Activated CD8-positive, alpha-beta memory T cell treated with anti-CD3 and anti-CD28 coated beads, Interleukin-2, amount 10 ng/mL, durations not matched to agents 7 days and 5 days (primary cell): ENCODE measurements around the gene TRAPPC11. TPM values are rescaled to one million over a fixed set of nuclear protein-coding genes. Genes with fewer than 3 reads are reported as not detected.
"Not testable (repeated sequence)": the region's sequence is repeated elsewhere in the genome, so short reads cannot be mapped to it uniquely, and the experiment has no call there.

ENCODE experiments used
- ATAC-seq: fragments of 150-1000 bp; cut with Tn5 transposase; one replicate; pipeline ENCODE4 v1.10.0; 2021; ENCODE audit warnings: moderate library complexity
- CTCF ChIA-PET: fragments of 350-600 bp; sonication (Branson Sonifier 250); formaldehyde crosslinking; loops from one replicate; lab custom pipeline; 2021; ENCODE audit warnings: antibody characterized with exemption; lab: Charles Lee
- DNase-seq: peaks from one replicate; pipeline ENCODE4 v3.0.0-alpha.2; 2020
- H3K27ac Mint-ChIP-seq: one replicate; pipeline ENCODE4 v1.8.0; 2021; ENCODE audit warnings: mild to moderate bottlenecking, mixed read lengths
- H3K27me3 Mint-ChIP-seq: one replicate; pipeline ENCODE4 v1.8.0; 2021; ENCODE audit warnings: mixed read lengths
- H3K36me3 Mint-ChIP-seq: one replicate; pipeline ENCODE4 v1.8.0; 2021; ENCODE audit warnings: mild to moderate bottlenecking, mixed read lengths
- H3K4me1 Mint-ChIP-seq: one replicate; pipeline ENCODE4 v1.8.0; 2021; ENCODE audit warnings: mixed read lengths
- H3K4me3 Mint-ChIP-seq: one replicate; pipeline ENCODE4 v1.8.0; 2021; ENCODE audit warnings: mild to moderate bottlenecking, moderate library complexity, mixed read lengths
- H3K9me3 Mint-ChIP-seq: one replicate; pipeline ENCODE4 v1.8.0; 2022; ENCODE audit warnings: low read depth, mixed read lengths
- total RNA-seq, 2 experiments: library from RNA; stranded (reverse); gene quantifications; one replicate each; pipeline ENCODE4 v1.2.3, GENCODE V29; 2021

Gene TRAPPC11
- 10 to 100 TPM; 30.3 to 34.6 TPM for total RNA-seq

- Mint-ChIP-seq H3K27ac (peak within 1 kb of the TSS; percentile 96), H3K4me1 (peaks cover 36% of the 10 kb centered on the region), H3K27me3 (no peaks in the 10 kb centered on the region), H3K4me3 (peak within 1 kb of the TSS; percentile 84), H3K9me3 (no peaks in the 10 kb centered on the region), H3K36me3 (peaks cover 14% of the 10 kb centered on the region)
- ATAC-seq (peak; percentile 99), DNase-seq (peak; percentile 98)
- CTCF ChIA-PET, result no interaction called here
Observed at GRCh38 chr4:183659029-183659871, at the start of gene TRAPPC11, which contains the start of gene RWDD4. TRAPPC11 (plus strand) TSS chr4:183659293; CDS start chr4:183663868, 4,575 bp downstream. RWDD4 (minus strand) TSS chr4:183659185; CDS start chr4:183658952, 233 bp downstream.

- ATAC-seq (no peak), DNase-seq (no peak)
- Mint-ChIP-seq H3K36me3 (no peaks in the 10 kb centered on the region), H3K27me3 (peaks cover 9% of the 10 kb centered on the region), H3K4me1 (no peaks in the 10 kb centered on the region), H3K9me3 (no peaks in the 10 kb centered on the region), H3K27ac (no peak overlapping the region), H3K4me3 (no peak overlapping the region)
- CTCF ChIA-PET, result interaction anchor here (0.6 to 1.1 kb wide), 2 partner anchors 9 to 126 kb away, joined by 3 read pairs; no protein-coding TSS in a partner anchor
Observed at GRCh38 chr4:183610033-183610432, 49.1 kb upstream of the TRAPPC11 start.

- H3K4me3 Mint-ChIP-seq, result no peak overlapping the region
- no peak overlapping the region for H3K27ac Mint-ChIP-seq
- no peaks in the 10 kb centered on the region for H3K9me3 Mint-ChIP-seq
- H3K27me3 Mint-ChIP-seq, result peaks cover 13% of the 10 kb centered on the region
- no peaks in the 10 kb centered on the region for H3K36me3 Mint-ChIP-seq
- H3K4me1 Mint-ChIP-seq, result no peaks in the 10 kb centered on the region
- DNase-seq (no peak), ATAC-seq (no peak)
- CTCF ChIA-PET, result interaction anchor here (0.6 kb wide), 2 partner anchors 10 to 105 kb away, joined by 3 to 4 read pairs; no protein-coding TSS in a partner anchor
Observed at GRCh38 chr4:183610613-183611012, 48.5 kb upstream of the TRAPPC11 start.

GRCh38 chr4:183611210-183611830 is 47.8 kb upstream of the TRAPPC11 start:
- no peaks in the 10 kb centered on the region for H3K9me3 Mint-ChIP-seq
- CTCF ChIA-PET, result interaction anchor here (0.6 kb wide), 1 partner anchor 104 kb away, joined by 4 read pairs; no protein-coding TSS in a partner anchor
- DNase-seq (no peak), ATAC-seq (no peak)
- H3K27ac Mint-ChIP-seq, result no peak overlapping the region
- H3K4me3 Mint-ChIP-seq, result no peak overlapping the region
- no peaks in the 10 kb centered on the region for H3K4me1 Mint-ChIP-seq
- peaks cover 13% of the 10 kb centered on the region for H3K27me3 Mint-ChIP-seq
- H3K36me3 Mint-ChIP-seq, result no peaks in the 10 kb centered on the region

- ATAC-seq, result no peak
- H3K27ac Mint-ChIP-seq, result no peak overlapping the region
- no peaks in the 10 kb centered on the region for H3K9me3 Mint-ChIP-seq
Observed at GRCh38 chr4:183612329-183613250, 46.5 kb upstream of the TRAPPC11 start.

GRCh38 chr4:183617075-183617474 is 42.0 kb upstream of the TRAPPC11 start:
- CTCF ChIA-PET, result no interaction called here
- no peak for DNase-seq
- no peaks in the 10 kb centered on the region for H3K36me3 Mint-ChIP-seq

More at GRCh38 chr4:183612329-183613250, 46.5 kb upstream of the TRAPPC11 start:
- CTCF ChIA-PET, result no interaction called here
- DNase-seq, result no peak
- Mint-ChIP-seq H3K36me3 (no peaks in the 10 kb centered on the region), H3K4me3 (no peak overlapping the region), H3K27me3 (peaks cover 13% of the 10 kb centered on the region), H3K4me1 (no peaks in the 10 kb centered on the region)

GRCh38 chr4:183618681-183619080 is 40.4 kb upstream of the TRAPPC11 start:
- CTCF ChIA-PET, result no interaction called here

More at GRCh38 chr4:183617075-183617474, 42.0 kb upstream of the TRAPPC11 start:
- ATAC-seq, result no peak
- Mint-ChIP-seq H3K4me3 (no peak overlapping the region), H3K27ac (no peak overlapping the region), H3K9me3 (no peaks in the 10 kb centered on the region), H3K27me3 (peaks cover 17% of the 10 kb centered on the region), H3K4me1 (peaks cover 2% of the 10 kb centered on the region)

GRCh38 chr4:183620421-183620820 is 38.7 kb upstream of the TRAPPC11 start:
- Mint-ChIP-seq H3K27ac (no peak overlapping the region), H3K27me3 (peaks cover 6% of the 10 kb centered on the region), H3K4me1 (peaks cover 2% of the 10 kb centered on the region), H3K36me3 (no peaks in the 10 kb centered on the region), H3K4me3 (no peak overlapping the region), H3K9me3 (no peaks in the 10 kb centered on the region)
- CTCF ChIA-PET, result no interaction called here
- ATAC-seq (no peak), DNase-seq (no peak)

More at GRCh38 chr4:183618681-183619080, 40.4 kb upstream of the TRAPPC11 start:
- ATAC-seq, result no peak
- no peak overlapping the region for H3K27ac Mint-ChIP-seq
- DNase-seq, result no peak
- peaks cover 2% of the 10 kb centered on the region for H3K4me1 Mint-ChIP-seq
- peaks cover 13% of the 10 kb centered on the region for H3K27me3 Mint-ChIP-seq
- no peaks in the 10 kb centered on the region for H3K36me3 Mint-ChIP-seq
- H3K4me3 Mint-ChIP-seq, result no peak overlapping the region
- no peaks in the 10 kb centered on the region for H3K9me3 Mint-ChIP-seq

- H3K4me3 Mint-ChIP-seq, result no peak overlapping the region
- H3K9me3 Mint-ChIP-seq, result no peaks in the 10 kb centered on the region
- CTCF ChIA-PET, result no interaction called here
- H3K27me3 Mint-ChIP-seq, result peaks cover 6% of the 10 kb centered on the region
- ATAC-seq, result no peak
- H3K27ac Mint-ChIP-seq, result no peak overlapping the region
- H3K4me1 Mint-ChIP-seq, result peaks cover 2% of the 10 kb centered on the region
- H3K36me3 Mint-ChIP-seq, result no peaks in the 10 kb centered on the region
- DNase-seq, result no peak
Observed at GRCh38 chr4:183621875-183622274, 37.2 kb upstream of the TRAPPC11 start.

- DNase-seq (no peak), ATAC-seq (no peak)
- Mint-ChIP-seq H3K9me3 (no peaks in the 10 kb centered on the region), H3K4me1 (peaks cover 2% of the 10 kb centered on the region), H3K27ac (no peak overlapping the region), H3K27me3 (peaks cover 6% of the 10 kb centered on the region), H3K36me3 (no peaks in the 10 kb centered on the region), H3K4me3 (no peak overlapping the region)
- CTCF ChIA-PET, result no interaction called here
Observed at GRCh38 chr4:183624548-183624947, 34.5 kb upstream of the TRAPPC11 start.

- Mint-ChIP-seq H3K27me3 (peaks cover 2% of the 10 kb centered on the region), H3K36me3 (no peaks in the 10 kb centered on the region), H3K9me3 (no peaks in the 10 kb centered on the region), H3K4me1 (peaks cover 2% of the 10 kb centered on the region), H3K27ac (no peak overlapping the region), H3K4me3 (no peak overlapping the region)
- CTCF ChIA-PET, result no interaction called here
- ATAC-seq (no peak), DNase-seq (no peak)
Observed at GRCh38 chr4:183626168-183626567, 32.9 kb upstream of the TRAPPC11 start.

- H3K4me3 Mint-ChIP-seq, H3K36me3 Mint-ChIP-seq, H3K27ac Mint-ChIP-seq, H3K4me1 Mint-ChIP-seq, CTCF ChIA-PET, H3K9me3 Mint-ChIP-seq, ATAC-seq, DNase-seq, H3K27me3 Mint-ChIP-seq: not testable (repeated sequence)
Observed at GRCh38 chr4:183627286-183627685, 31.8 kb upstream of the TRAPPC11 start.
